H9 (cell line): ENCODE data around the gene TSPAN8. TPM values are rescaled to one million over a fixed set of nuclear protein-coding genes. Genes with fewer than 3 reads are reported as not detected.

Source experiments
- DNase-seq: peaks from one replicate; pipeline ENCODE4 v3.0.0-alpha.2; 2017
- H2AFZ ChIP-seq: one replicate; pipeline ENCODE4 v1.6.1; 2013; ENCODE audit warnings: mild to moderate bottlenecking, low read length, control low read depth, moderate library complexity
- H2AK5ac ChIP-seq: 2 replicates; pipeline ENCODE4 v1.6.1; 2013; ENCODE audit warnings: low read length, control low read depth, mixed read lengths; ENCODE audit not compliant: insufficient read length
- H2BK120ac ChIP-seq: one replicate; pipeline ENCODE4 v1.6.1; 2013; ENCODE audit warnings: low read depth, mild to moderate bottlenecking, low read length, control low read depth, inconsistent platforms; ENCODE audit not compliant: poor library complexity, severe bottlenecking
- H2BK12ac ChIP-seq: 2 replicates; pipeline ENCODE4 v1.6.1; 2013; ENCODE audit warnings: low read length, control low read depth, mixed read lengths, low read depth; ENCODE audit not compliant: insufficient read length
- H2BK15ac ChIP-seq: 2 replicates; pipeline ENCODE4 v1.6.1; 2013; ENCODE audit warnings: low read depth, low read length, control low read depth
- H2BK20ac ChIP-seq: one replicate; pipeline ENCODE4 v1.6.1; 2013; ENCODE audit warnings: low read depth, mild to moderate bottlenecking, low read length, control low read depth, inconsistent platforms; ENCODE audit not compliant: poor library complexity, severe bottlenecking
- H2BK5ac ChIP-seq: 2 replicates; pipeline ENCODE4 v1.6.1; 2013; ENCODE audit warnings: low read length, control low read depth, mixed read lengths; ENCODE audit not compliant: insufficient read length
- H3K14ac ChIP-seq: 2 replicates; pipeline ENCODE4 v1.6.1; 2013; ENCODE audit warnings: low read length, control low read depth; ENCODE audit not compliant: insufficient read depth
- H3K18ac ChIP-seq: 2 replicates; pipeline ENCODE4 v1.6.1; 2013; ENCODE audit warnings: low read depth, mild to moderate bottlenecking, mixed read lengths, low read length, control low read depth; ENCODE audit not compliant: insufficient read length
- H3K23ac ChIP-seq: 2 replicates; pipeline ENCODE4 v1.6.1; 2013; ENCODE audit warnings: low read length, control low read depth, mixed read lengths, low read depth; ENCODE audit not compliant: insufficient read length
- H3K23me2 ChIP-seq: 2 replicates; pipeline ENCODE4 v1.6.1; 2013; ENCODE audit warnings: low read depth, mild to moderate bottlenecking, mixed read lengths, low read length, control low read depth; ENCODE audit not compliant: insufficient read length, poor library complexity, severe bottlenecking
- H3K27ac ChIP-seq: 2 replicates; pipeline ENCODE4 v1.5.1; 2013; ENCODE audit warnings: low read length, control low read depth, mixed read lengths, low read depth; ENCODE audit not compliant: insufficient read length
- H3K27me3 ChIP-seq: 2 replicates; pipeline ENCODE4 v1.6.1; 2013; ENCODE audit warnings: low read length, control low read depth, inconsistent platforms; ENCODE audit not compliant: insufficient read depth
- H3K4ac ChIP-seq: 2 replicates; pipeline ENCODE4 v1.6.1; 2013; ENCODE audit warnings: low read depth, mild to moderate bottlenecking, control low read depth, inconsistent platforms, low read length, moderate library complexity
- H3K4me1 ChIP-seq: 2 replicates; pipeline ENCODE4 v1.6.1; 2013; ENCODE audit warnings: low read length, control low read depth, inconsistent platforms; ENCODE audit not compliant: insufficient read depth
- H3K4me2 ChIP-seq: 2 replicates; pipeline ENCODE4 v1.6.1; 2013; ENCODE audit warnings: low read length, control low read depth, mixed read lengths; ENCODE audit not compliant: insufficient read length, insufficient read depth
- H3K56ac ChIP-seq: 2 replicates; pipeline ENCODE4 v1.6.1; 2013; ENCODE audit warnings: low read depth, mild to moderate bottlenecking, mixed read lengths, low read length, control low read depth; ENCODE audit not compliant: insufficient read length
- H3K79me1 ChIP-seq: 2 replicates; pipeline ENCODE4 v1.6.1; 2013; ENCODE audit warnings: low read depth, mild to moderate bottlenecking, moderate library complexity, low read length, control low read depth, inconsistent platforms; ENCODE audit not compliant: insufficient read depth, poor library complexity, severe bottlenecking
- H3K79me2 ChIP-seq: 2 replicates; pipeline ENCODE4 v1.6.1; 2013; ENCODE audit warnings: low read length, control low read depth, inconsistent platforms; ENCODE audit not compliant: insufficient read depth
- H3K9ac ChIP-seq: 2 replicates; pipeline ENCODE4 v1.6.1; 2013; ENCODE audit warnings: low read length, control low read depth, mixed read lengths; ENCODE audit not compliant: insufficient read length; ENCODE audit errors: extremely low read depth
- H3K9me3 ChIP-seq: one replicate; pipeline ENCODE4 v1.6.1; 2013; ENCODE audit warnings: low read depth, low read length, inconsistent platforms; ENCODE audit not compliant: control insufficient read depth
- H3T11ph ChIP-seq: one replicate; pipeline ENCODE4 v1.6.1; 2013; ENCODE audit warnings: mild to moderate bottlenecking, low read length, control low read depth, inconsistent platforms
- H4K20me1 ChIP-seq: one replicate; pipeline ENCODE4 v1.6.1; 2013; ENCODE audit not compliant: control insufficient read depth, insufficient read length, insufficient read depth
- H4K5ac ChIP-seq: 2 replicates; pipeline ENCODE4 v1.6.1; 2013; ENCODE audit warnings: low read depth, mild to moderate bottlenecking, mixed read lengths, low read length, control low read depth; ENCODE audit not compliant: insufficient read length
- H4K8ac ChIP-seq: replicated peaks from 2 replicates; pipeline ENCODE4 v1.6.1; 2013; ENCODE audit warnings: low read length, control low read depth, mixed read lengths, low read depth; ENCODE audit not compliant: insufficient read length
- H4K91ac ChIP-seq: 2 replicates; pipeline ENCODE4 v1.6.1; 2013; ENCODE audit warnings: low read depth, mild to moderate bottlenecking, moderate library complexity, mixed read lengths, low read length, control low read depth; ENCODE audit not compliant: insufficient read length
- H3K27ac Mint-ChIP-seq, 3 experiments: 2 replicates in 2 of 3; 3 replicates in 1 of 3; pipeline ENCODE4 v1.8.0; 2020 to 2021; ENCODE audit warnings: mixed read lengths in 3 of 3, mild to moderate bottlenecking in 1 of 3, moderate library complexity in 1 of 3
- H3K27me3 Mint-ChIP-seq: 2 replicates; pipeline ENCODE4 v1.8.0; 2021; ENCODE audit warnings: low read depth, mild to moderate bottlenecking, moderate library complexity, mixed read lengths
- H3K36me3 Mint-ChIP-seq, 3 experiments: 2 replicates in 2 of 3; 3 replicates in 1 of 3; pipeline ENCODE4 v1.8.0; 2020 to 2021; ENCODE audit warnings: low read depth in 3 of 3, mixed read lengths in 3 of 3; ENCODE audit not compliant: insufficient read depth in 1 of 3
- H3K4me1 Mint-ChIP-seq, 2 experiments: 2 replicates each; pipeline ENCODE4 v1.8.0; 2020; ENCODE audit warnings: mixed read lengths in 2 of 2
- H3K4me3 Mint-ChIP-seq, 2 experiments: 2 replicates in 1 of 2; 3 replicates in 1 of 2; pipeline ENCODE4 v1.8.0; 2020 to 2021; ENCODE audit warnings: mild to moderate bottlenecking in 2 of 2, mixed read lengths in 2 of 2, moderate library complexity in 1 of 2
- H3K9me3 Mint-ChIP-seq, 2 experiments: 2 replicates in 1 of 2; 3 replicates in 1 of 2; pipeline ENCODE4 v1.8.0; 2020; ENCODE audit warnings: mild to moderate bottlenecking in 2 of 2, mixed read lengths in 2 of 2, moderate library complexity in 1 of 2
- WGBS: extraction: QIAGEN DNeasy Blood & Tissue Kit; methylation state at CpG from one replicate; pipeline ENCODE4 v1.1.7; 2013; ENCODE audit warnings: missing lambda C conversion rate, low lambda C conversion rate, mixed read lengths; ENCODE audit not compliant: insufficient read length; ENCODE audit errors: extremely low coverage; 5-methylcytosine and 5-hydroxymethylcytosine counted together
- total RNA-seq: library from RNA; stranded (reverse); gene quantifications from 2 replicates; pipeline ENCODE4 v1.2.1, GENCODE V29; 2021
- TF ChIP-seq, protein P1 (sequence below): fragments of 200-600 bp; sonication (generic); conservative IDR thresholded peaks from 3 replicates; pipeline ENCODE4 v1.8.0; 2021; ENCODE audit warnings: antibody characterized with exemption, mild to moderate bottlenecking

TSPAN8 gene
- total RNA-seq, 1 experiment from 2014 or later: not detected

GRCh38 chr12:71158361-71158882 lies 623 bp upstream of the TSPAN8 start:
- Histone ChIP-seq H3K4me1 (no peaks in the 10 kb centered on the region), H3K9ac (no peak overlapping the region), H3K79me1 (no peaks in the 10 kb centered on the region), H2BK15ac (no peak overlapping the region), H3K23me2 (no peaks in the 10 kb centered on the region), H2AK5ac (no peak overlapping the region), H3K18ac (no peak overlapping the region), H4K91ac (no peak overlapping the region), H3K56ac (no peak overlapping the region), H2BK12ac (no peak overlapping the region), H3K9me3 (no peaks in the 10 kb centered on the region), H3K27ac (no peak overlapping the region), H2BK120ac (no peak overlapping the region), H3K23ac (no peak overlapping the region), H2BK20ac (no peak overlapping the region), H3T11ph (no peak overlapping the region), H3K27me3 (no peaks in the 10 kb centered on the region), H3K4ac (no peak overlapping the region), H3K4me2 (no peak overlapping the region), H4K20me1 (no peaks in the 10 kb centered on the region), H4K5ac (no peak overlapping the region), H3K14ac (no peak overlapping the region), H2AFZ (peak overlapping the region; percentile 29), H3K79me2 (no peaks in the 10 kb centered on the region), H2BK5ac (no peak overlapping the region), H4K8ac (no peak overlapping the region)
- no peak for DNase-seq
- Mint-ChIP-seq H3K27me3 (no peaks in the 10 kb centered on the region), H3K36me3 (no peaks in the 10 kb centered on the region; a peak in 1 of 7 replicates), H3K4me3 (no peak overlapping the region), H3K27ac (no peak overlapping the region), H3K9me3 (no peaks in the 10 kb centered on the region), H3K4me1 (peaks cover 3 to 9% of the 10 kb centered on the region in 2 experiments; a peak in 2 of 4 replicates)
- WGBS: no CpG with 5 or more reads among the region's 4 CpGs
- TF ChIP-seq, protein P1, sequence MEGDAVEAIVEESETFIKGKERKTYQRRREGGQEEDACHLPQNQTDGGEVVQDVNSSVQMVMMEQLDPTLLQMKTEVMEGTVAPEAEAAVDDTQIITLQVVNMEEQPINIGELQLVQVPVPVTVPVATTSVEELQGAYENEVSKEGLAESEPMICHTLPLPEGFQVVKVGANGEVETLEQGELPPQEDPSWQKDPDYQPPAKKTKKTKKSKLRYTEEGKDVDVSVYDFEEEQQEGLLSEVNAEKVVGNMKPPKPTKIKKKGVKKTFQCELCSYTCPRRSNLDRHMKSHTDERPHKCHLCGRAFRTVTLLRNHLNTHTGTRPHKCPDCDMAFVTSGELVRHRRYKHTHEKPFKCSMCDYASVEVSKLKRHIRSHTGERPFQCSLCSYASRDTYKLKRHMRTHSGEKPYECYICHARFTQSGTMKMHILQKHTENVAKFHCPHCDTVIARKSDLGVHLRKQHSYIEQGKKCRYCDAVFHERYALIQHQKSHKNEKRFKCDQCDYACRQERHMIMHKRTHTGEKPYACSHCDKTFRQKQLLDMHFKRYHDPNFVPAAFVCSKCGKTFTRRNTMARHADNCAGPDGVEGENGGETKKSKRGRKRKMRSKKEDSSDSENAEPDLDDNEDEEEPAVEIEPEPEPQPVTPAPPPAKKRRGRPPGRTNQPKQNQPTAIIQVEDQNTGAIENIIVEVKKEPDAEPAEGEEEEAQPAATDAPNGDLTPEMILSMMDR: no peak
